ENCODE measurements around the gene ZBTB7B. TPM values are rescaled to one million over a fixed set of nuclear protein-coding genes. Genes with fewer than 3 reads are reported as not detected.

ZBTB7B gene
- total RNA-seq, 1 experiment from 2014 or later: 44.1 TPM

GRCh38 chr1:155006601-155007101 is 4.0 kb downstream of the ZBTB7B start:
- Histone ChIP-seq H3K9me3 (ENCODE audit: insufficient read depth, low read depth) (no peaks in the 10 kb centered on the region), H3F3A (ENCODE audit: insufficient read depth, low read depth) (peaks cover 12% of the 10 kb centered on the region), H3K4me1 (replicated peaks; ENCODE audit: insufficient read depth) (peaks cover 10% of the 10 kb centered on the region), H3K4me3 (no peak overlapping the region), H4K20me1 (ENCODE audit: insufficient read depth) (peaks cover 22% of the 10 kb centered on the region), H3K27me3 (ENCODE audit: insufficient read depth, low read depth) (no peaks in the 10 kb centered on the region), H3K4me2 (no peak overlapping the region), H3K79me2 (ENCODE audit: low read depth) (peaks cover 62% of the 10 kb centered on the region), H3K27ac (no peak overlapping the region), H2AFZ (no peak overlapping the region), H3K36me3 (ENCODE audit: low read depth) (no peaks in the 10 kb centered on the region), H3K9me2 (ENCODE audit: insufficient read depth) (no peaks in the 10 kb centered on the region)
- POLR2A ChIA-PET (ENCODE audit: unreplicated experiment): no interaction called here
- TF ChIP-seq CTCF (conservative IDR thresholded peaks at IDR 0.05): no peak
- TF ChIP-seq EZH2 (IDR thresholded peaks at IDR 0.05; ENCODE audit: low read depth): no peak
- DNase-seq: no peak
- BruUV-seq (replicated peaks): TSS peak; percentile 5
- CTCF ChIA-PET: no interaction called here
- intact Hi-C loops (cut with micrococcal nuclease; ENCODE audit: unreplicated experiment): no loop called here

GRCh38 chr1:155007251-155007828 is 4.7 kb downstream of the ZBTB7B start:
- BruUV-seq (replicated peaks): no TSS peak

More at GRCh38 chr1:155007251-155007828, 4.7 kb downstream of the ZBTB7B start:
- intact Hi-C loops (cut with micrococcal nuclease; ENCODE audit: unreplicated experiment): no loop called here
- no peaks in the 10 kb centered on the region for H3K9me3 ChIP-seq (ENCODE audit: insufficient read depth, low read depth)
- H3K4me2 ChIP-seq: no peak overlapping the region
- DNase-seq: no peak
- H3F3A ChIP-seq (ENCODE audit: insufficient read depth, low read depth): peaks cover 18% of the 10 kb centered on the region
- H3K79me2 ChIP-seq (ENCODE audit: low read depth): peaks cover 62% of the 10 kb centered on the region
- H2AFZ ChIP-seq: no peak overlapping the region
- no peaks in the 10 kb centered on the region for H3K9me2 ChIP-seq (ENCODE audit: insufficient read depth)
- CTCF ChIA-PET: no interaction called here
- POLR2A ChIA-PET (ENCODE audit: unreplicated experiment): no interaction called here
- no peak overlapping the region for H3K27ac ChIP-seq
- H3K27me3 ChIP-seq (ENCODE audit: insufficient read depth, low read depth): no peaks in the 10 kb centered on the region
- H3K4me1 ChIP-seq (replicated peaks; ENCODE audit: insufficient read depth): peaks cover 10% of the 10 kb centered on the region
- TF ChIP-seq EZH2 (IDR thresholded peaks at IDR 0.05; ENCODE audit: low read depth) (no peak), CTCF (conservative IDR thresholded peaks at IDR 0.05) (no peak)
- no peak overlapping the region for H3K4me3 ChIP-seq
- no peaks in the 10 kb centered on the region for H3K36me3 ChIP-seq (ENCODE audit: low read depth)
- peaks cover 28% of the 10 kb centered on the region for H4K20me1 ChIP-seq (ENCODE audit: insufficient read depth)

Measured in PC-9 (cell line).